Stimulated activated CD4-positive, alpha-beta T cell treated with anti-CD3 and anti-CD28 coated beads, TNF-alpha, amount 100 ng/mL, for 48 hours (primary cell): ENCODE measurements around the gene SH3BGRL3.
A peak's percentile ranks its signal among the peaks of the same experiment; 100 is the strongest.
"Not testable (repeated sequence)": the region's sequence is repeated elsewhere in the genome, so short reads cannot be mapped to it uniquely, and the experiment has no call there.

Experiments used
- DNase-seq, 3 donors: peaks; one replicate each; pipeline ENCODE4 v3.0.0-alpha.2; 2020; ENCODE audit warnings: low read depth in 3 of 3

SH3BGRL3 gene

GRCh38 chr1:26279456-26280332 is at the start of gene SH3BGRL3:
SH3BGRL3 (plus strand) TSS chr1:26280086; CDS start chr1:26280156, 70 bp downstream.
- DNase-seq, result peak; percentile 74 to 83 (median 75)

GRCh38 chr1:26230682-26231081 is 49.2 kb upstream of the SH3BGRL3 start:
- DNase-seq, result not testable (repeated sequence)

- peak; percentile 96 to 98 (median 97) for DNase-seq
Measured at GRCh38 chr1:26233903-26234643, 45.8 kb upstream of the SH3BGRL3 start, which contains the start of gene CEP85. CEP85 (plus strand) TSS chr1:26234200; CDS start chr1:26239784, 5,584 bp downstream.

GRCh38 chr1:26234644-26235370 is 45.1 kb upstream of the SH3BGRL3 start:
- DNase-seq, result no peak

- DNase-seq, result no peak
Measured at GRCh38 chr1:26237230-26237966, 42.5 kb upstream of the SH3BGRL3 start.

- no peak for DNase-seq
Measured at GRCh38 chr1:26239936-26240335, 40.0 kb upstream of the SH3BGRL3 start.

GRCh38 chr1:26252718-26253117 is 27.2 kb upstream of the SH3BGRL3 start:
- no peak for DNase-seq

GRCh38 chr1:26254404-26254803 is 25.5 kb upstream of the SH3BGRL3 start:
- no peak for DNase-seq

- no peak for DNase-seq
Measured at GRCh38 chr1:26257222-26257621, 22.7 kb upstream of the SH3BGRL3 start.

- no peak for DNase-seq
Measured at GRCh38 chr1:26259005-26259404, 20.9 kb upstream of the SH3BGRL3 start.

- no peak for DNase-seq
Measured at GRCh38 chr1:26259578-26259977, 20.3 kb upstream of the SH3BGRL3 start.

- DNase-seq, result no peak
Measured at GRCh38 chr1:26263212-26263611, 16.7 kb upstream of the SH3BGRL3 start.

- DNase-seq, result no peak
Measured at GRCh38 chr1:26265405-26265804, 14.5 kb upstream of the SH3BGRL3 start.

GRCh38 chr1:26268290-26269197 is 11.3 kb upstream of the SH3BGRL3 start:
- no peak for DNase-seq

- no peak for DNase-seq
Measured at GRCh38 chr1:26269198-26269550, 10.7 kb upstream of the SH3BGRL3 start.

- no peak for DNase-seq
Measured at GRCh38 chr1:26274801-26275425, 5.0 kb upstream of the SH3BGRL3 start.

- peak; percentile 63 to 80 (median 63) for DNase-seq
Measured at GRCh38 chr1:26275580-26276431, 4.1 kb upstream of the SH3BGRL3 start.

GRCh38 chr1:26276432-26276838 is 3.5 kb upstream of the SH3BGRL3 start:
- no peak for DNase-seq

GRCh38 chr1:26277261-26277661 is 2.6 kb upstream of the SH3BGRL3 start:
- DNase-seq, result no peak
